OCI-LY1 (cell line): Measurements from ENCODE around the gene C13orf46.

Experiments used
- H2AFZ ChIP-seq: fragments of 200-600 bp; sonication (generic), shearing (Covaris generic); 2 replicates; pipeline ENCODE4 v1.6.0; 2014; ENCODE audit warnings: antibody characterized with exemption, mild to moderate bottlenecking, low read length
- H3F3A ChIP-seq: fragments of 200-600 bp; sonication (generic), shearing (Covaris generic); 2 replicates; pipeline ENCODE4 v1.6.0; 2014; ENCODE audit warnings: mild to moderate bottlenecking, antibody characterized with exemption, low read length, moderate library complexity; ENCODE audit not compliant: insufficient read depth
- H3K27ac ChIP-seq: fragments of 200-600 bp; sonication (generic); 2 replicates; pipeline ENCODE4 v1.5.1; 2014; ENCODE audit warnings: low read length, mixed run types, mild to moderate bottlenecking, low read depth; ENCODE audit not compliant: poor library complexity, severe bottlenecking
- H3K27me3 ChIP-seq: fragments of 200-600 bp; sonication (generic); 2 replicates; pipeline ENCODE4 v1.6.0; 2014; ENCODE audit warnings: antibody characterized with exemption, mild to moderate bottlenecking, low read length, moderate library complexity; ENCODE audit not compliant: insufficient read depth
- H3K36me3 ChIP-seq: fragments of 200-600 bp; sonication (generic); 2 replicates; pipeline ENCODE4 v1.6.1; 2014; ENCODE audit warnings: mild to moderate bottlenecking, antibody characterized with exemption, low read length, moderate library complexity, mixed read lengths; ENCODE audit not compliant: insufficient read depth
- H3K4me1 ChIP-seq: fragments of 200-600 bp; sonication (generic); 2 replicates; pipeline ENCODE4 v1.5.1; 2014; ENCODE audit warnings: mild to moderate bottlenecking, low read length, moderate library complexity; ENCODE audit not compliant: insufficient read depth, severe bottlenecking
- H3K4me2 ChIP-seq: fragments of 200-600 bp; sonication (generic), shearing (Covaris generic); 2 replicates; pipeline ENCODE4 v1.6.1; 2014; ENCODE audit warnings: low read length
- H3K4me3 ChIP-seq: fragments of 200-600 bp; sonication (generic); 2 replicates; pipeline ENCODE4 v1.5.1; 2014; ENCODE audit warnings: low read length, low read depth, mild to moderate bottlenecking, mixed read lengths; ENCODE audit not compliant: poor library complexity, severe bottlenecking
- H3K79me2 ChIP-seq: fragments of 200-600 bp; shearing (Covaris generic); 2 replicates; pipeline ENCODE4 v1.6.1; 2016; ENCODE audit warnings: mixed run types, low read length, mixed read lengths; ENCODE audit not compliant: insufficient read depth
- H3K9ac ChIP-seq: fragments of 200-600 bp; sonication (generic), shearing (Covaris generic); 2 replicates; pipeline ENCODE4 v1.6.1; 2014; ENCODE audit warnings: mild to moderate bottlenecking, low read length, mixed read lengths
- H3K9me2 ChIP-seq: fragments of 200-600 bp; sonication (generic), shearing (Covaris generic); 2 replicates; pipeline ENCODE4 v1.6.1; 2014; ENCODE audit warnings: low read depth, mild to moderate bottlenecking, low read length, mixed read lengths
- H3K9me3 ChIP-seq: fragments of 200-600 bp; shearing (Covaris generic); 2 replicates; pipeline ENCODE4 v1.6.1; 2014; ENCODE audit warnings: low read length, mixed read lengths
- H4K20me1 ChIP-seq: fragments of 200-600 bp; sonication (generic), shearing (Covaris generic); 2 replicates; pipeline ENCODE4 v1.6.0; 2016; ENCODE audit warnings: mild to moderate bottlenecking, low read length; ENCODE audit not compliant: insufficient read depth
- EZH2 ChIP-seq: fragments of 200-600 bp; sonication (generic), shearing (Covaris generic); IDR thresholded peaks from 2 replicates; pipeline ENCODE4 v1.8.0; 2017; ENCODE audit warnings: borderline replicate concordance, mixed run types, mild to moderate bottlenecking, antibody characterized with exemption, low read length, moderate library complexity, mixed read lengths
- TF ChIP-seq, protein P1 (sequence below): fragments of 200-600 bp; sonication (generic), shearing (Covaris generic); IDR thresholded peaks from 2 replicates; pipeline ENCODE4 v1.5.1; 2017; ENCODE audit warnings: mild to moderate bottlenecking, antibody characterized with exemption, low read length, moderate library complexity, mixed read lengths

C13orf46 gene

DNA sequence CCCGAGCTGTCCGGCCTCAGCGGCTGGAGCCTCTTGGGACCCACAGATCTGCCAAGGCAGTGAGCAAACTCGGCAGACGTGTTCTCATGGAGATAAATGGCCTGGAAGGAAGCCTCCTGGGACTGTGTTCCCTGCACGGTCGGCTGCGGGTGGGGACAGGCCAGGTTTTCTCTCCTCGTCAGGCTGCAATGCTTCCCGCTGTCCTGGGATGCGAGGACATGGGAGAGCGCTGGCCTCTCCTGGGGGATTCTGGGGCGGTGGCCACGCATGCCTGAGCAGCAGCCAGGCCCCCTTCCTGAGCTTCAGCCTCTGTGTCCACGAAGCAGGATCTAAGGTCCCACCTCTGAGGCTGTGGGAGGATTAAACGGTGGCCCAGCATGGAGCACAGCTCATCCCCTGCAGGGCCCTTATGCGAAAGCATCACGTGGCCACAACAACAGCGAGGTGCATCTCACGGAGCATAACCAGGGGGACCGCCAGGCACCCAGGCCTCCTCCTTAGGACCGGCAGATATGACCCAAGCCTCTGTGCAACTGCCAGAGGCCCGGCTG, 21.2 kb upstream of the C13orf46 start:
- Histone ChIP-seq H3K4me3 (no peak overlapping the region), H3K4me2 (no peak overlapping the region), H3K27ac (no peak overlapping the region), H3K4me1 (peaks cover 5% of the 10 kb centered on the region), H3F3A (no peaks in the 10 kb centered on the region), H3K36me3 (peaks cover 81% of the 10 kb centered on the region), H2AFZ (no peak overlapping the region), H3K9me2 (no peaks in the 10 kb centered on the region), H3K9me3 (no peaks in the 10 kb centered on the region), H4K20me1 (no peaks in the 10 kb centered on the region), H3K79me2 (no peaks in the 10 kb centered on the region), H3K9ac (no peak overlapping the region), H3K27me3 (no peaks in the 10 kb centered on the region)
- TF ChIP-seq, protein P1, sequence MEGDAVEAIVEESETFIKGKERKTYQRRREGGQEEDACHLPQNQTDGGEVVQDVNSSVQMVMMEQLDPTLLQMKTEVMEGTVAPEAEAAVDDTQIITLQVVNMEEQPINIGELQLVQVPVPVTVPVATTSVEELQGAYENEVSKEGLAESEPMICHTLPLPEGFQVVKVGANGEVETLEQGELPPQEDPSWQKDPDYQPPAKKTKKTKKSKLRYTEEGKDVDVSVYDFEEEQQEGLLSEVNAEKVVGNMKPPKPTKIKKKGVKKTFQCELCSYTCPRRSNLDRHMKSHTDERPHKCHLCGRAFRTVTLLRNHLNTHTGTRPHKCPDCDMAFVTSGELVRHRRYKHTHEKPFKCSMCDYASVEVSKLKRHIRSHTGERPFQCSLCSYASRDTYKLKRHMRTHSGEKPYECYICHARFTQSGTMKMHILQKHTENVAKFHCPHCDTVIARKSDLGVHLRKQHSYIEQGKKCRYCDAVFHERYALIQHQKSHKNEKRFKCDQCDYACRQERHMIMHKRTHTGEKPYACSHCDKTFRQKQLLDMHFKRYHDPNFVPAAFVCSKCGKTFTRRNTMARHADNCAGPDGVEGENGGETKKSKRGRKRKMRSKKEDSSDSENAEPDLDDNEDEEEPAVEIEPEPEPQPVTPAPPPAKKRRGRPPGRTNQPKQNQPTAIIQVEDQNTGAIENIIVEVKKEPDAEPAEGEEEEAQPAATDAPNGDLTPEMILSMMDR = no peak
- TF ChIP-seq EZH2 = no peak

GRCh38 chr13:113992276-113993005, 18.6 kb upstream of the C13orf46 start:
- no peaks in the 10 kb centered on the region for H3K27me3 ChIP-seq

DNA sequence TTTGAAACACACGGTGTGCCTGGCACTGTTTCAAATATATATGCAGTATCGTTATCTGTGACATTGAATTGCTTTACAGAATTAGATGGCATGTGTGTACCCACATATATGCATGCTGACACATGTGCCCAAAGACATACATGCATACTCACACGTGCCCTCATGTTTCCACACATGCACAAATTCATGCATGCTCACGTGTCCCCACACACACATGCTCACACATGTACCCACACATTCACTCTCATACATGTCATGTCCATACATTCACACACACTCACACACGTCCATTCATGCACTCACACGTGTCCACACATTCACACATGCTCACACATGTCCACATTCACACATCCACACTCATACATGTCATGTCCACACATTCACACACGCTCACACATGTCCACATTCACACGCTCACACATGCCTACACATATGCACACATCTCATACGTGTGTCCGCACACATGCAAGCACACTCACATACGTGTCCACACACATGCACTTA, 17.9 kb upstream of the C13orf46 start:
- H3K9ac ChIP-seq = no peak overlapping the region
- no peaks in the 10 kb centered on the region for H3F3A ChIP-seq
- peaks cover 69% of the 10 kb centered on the region for H3K36me3 ChIP-seq
- H3K9me3 ChIP-seq = no peaks in the 10 kb centered on the region
- no peaks in the 10 kb centered on the region for H3K27me3 ChIP-seq
- H2AFZ ChIP-seq = no peak overlapping the region
- H3K4me3 ChIP-seq = no peak overlapping the region
- no peak overlapping the region for H3K27ac ChIP-seq
- TF ChIP-seq, protein P1 = no peak
- TF ChIP-seq EZH2 = no peak
- H3K4me1 ChIP-seq = peaks cover 5% of the 10 kb centered on the region
- H3K79me2 ChIP-seq = no peaks in the 10 kb centered on the region
- H3K4me2 ChIP-seq = no peak overlapping the region
- no peaks in the 10 kb centered on the region for H4K20me1 ChIP-seq
- no peaks in the 10 kb centered on the region for H3K9me2 ChIP-seq

More at GRCh38 chr13:113992276-113993005, 18.6 kb upstream of the C13orf46 start:
- Histone ChIP-seq H3K79me2 (no peaks in the 10 kb centered on the region), H3K9me3 (no peaks in the 10 kb centered on the region), H3K27ac (no peak overlapping the region), H3K4me3 (no peak overlapping the region), H3K4me1 (peaks cover 5% of the 10 kb centered on the region), H3K4me2 (no peak overlapping the region), H4K20me1 (no peaks in the 10 kb centered on the region), H3K9me2 (no peaks in the 10 kb centered on the region), H3F3A (no peaks in the 10 kb centered on the region), H3K36me3 (peaks cover 76% of the 10 kb centered on the region), H2AFZ (no peak overlapping the region), H3K9ac (no peak overlapping the region)
- no peak for TF ChIP-seq EZH2
- TF ChIP-seq, protein P1 = no peak
